GM12875 (cell line): ENCODE measurements around the gene FBXL20.

Experiments used
- H3K4me3 ChIP-seq: one replicate; pipeline ENCODE4 v1.5.1; 2011; ENCODE audit warnings: low read depth, low read length, control low read depth
- CTCF ChIP-seq: IDR thresholded peaks from 2 replicates; pipeline ENCODE4 v1.5.1; 2011; ENCODE audit warnings: low read depth, mild to moderate bottlenecking, control low read depth, inconsistent platforms, low read length, moderate library complexity, borderline replicate concordance; ENCODE audit not compliant: insufficient read depth

The FBXL20 gene

GRCh38 chr17:39209317-39210092 lies 191.9 kb downstream of the FBXL20 start:
- no peak overlapping the region for H3K4me3 ChIP-seq
- TF ChIP-seq CTCF: no peak

GRCh38 chr17:39208893-39209292 lies 192.5 kb downstream of the FBXL20 start:
- H3K4me3 ChIP-seq: no peak overlapping the region

GRCh38 chr17:39208136-39208535 lies 193.3 kb downstream of the FBXL20 start:
- no peak overlapping the region for H3K4me3 ChIP-seq
- no peak for TF ChIP-seq CTCF

More at GRCh38 chr17:39208893-39209292, 192.5 kb downstream of the FBXL20 start:
- no peak for TF ChIP-seq CTCF

GRCh38 chr17:39205112-39205526 lies 196.3 kb downstream of the FBXL20 start:
- H3K4me3 ChIP-seq: no peak overlapping the region
- no peak for TF ChIP-seq CTCF

GRCh38 chr17:39204245-39204644 lies 197.2 kb downstream of the FBXL20 start:
- no peak for TF ChIP-seq CTCF
- no peak overlapping the region for H3K4me3 ChIP-seq
